GM12878 (cell line): ENCODE results near the gene CANX. TPM values are rescaled to one million over a fixed set of nuclear protein-coding genes. Genes with fewer than 3 reads are reported as not detected.

ENCODE experiments used
- ATAC-seq: fragments of 200-7000 bp; cut with Tn5 transposase; 3 replicates; pipeline ENCODE4 v1.9.1; 2020; ENCODE audit warnings: mild to moderate bottlenecking, moderate library complexity
- BruUV-seq: library from RNA; stranded (reverse); fragments of 400-500 nt; replicated peaks from 2 replicates; lab custom pipeline; 2021; lab: Mats Ljungman, UMichigan
- CTCF ChIA-PET: fragments of 300-600 bp; sonication (Branson Sonifier 250); formaldehyde crosslinking; extraction: SDS; loops from one replicate; lab custom pipeline; 2021; ENCODE audit warnings: inconsistent platforms; lab: Yijun Ruan, JAX
- POLR2A ChIA-PET: fragments of 350-600 bp; formaldehyde crosslinking; extraction: SDS; loops from one replicate; lab custom pipeline; 2021; ENCODE audit warnings: inconsistent platforms; lab: Charles Lee
- RAD21 ChIA-PET: fragments of 300-600 bp; sonication (Branson Sonifier 250); formaldehyde crosslinking; loops from one replicate; lab custom pipeline; 2023; ENCODE audit warnings: antibody characterized with exemption; ENCODE audit not compliant: unreplicated experiment; lab: Charles Lee
- SMC1A ChIA-PET: fragments of 300-600 bp; sonication (Branson Sonifier 250); formaldehyde crosslinking; loops from one replicate; lab custom pipeline; 2023; ENCODE audit not compliant: unreplicated experiment, uncharacterized antibody; lab: Charles Lee
- DNase-seq: peaks from one replicate; pipeline ENCODE4 v3.0.0-alpha.2; 2011; ENCODE audit warnings: low read depth, low spot score
- FAIRE-seq: peaks from 3 replicates; lab custom pipeline; 2011; peaks lifted over from hg19 to GRCh38; lab: Jason Lieb, UNC
- H2AFZ ChIP-seq: 2 replicates; pipeline ENCODE4 v1.6.0; 2011; ENCODE audit warnings: low read depth, low read length, control low read depth; ENCODE audit not compliant: control insufficient read depth
- H3K27ac ChIP-seq: 2 replicates; pipeline ENCODE4 v1.5.1; 2011; ENCODE audit warnings: control low read depth; ENCODE audit not compliant: control insufficient read depth, insufficient read depth
- H3K27me3 ChIP-seq, 2 experiments: replicated peaks in 1 of 2; 2 replicates each; pipeline versions ENCODE4 v1.6.0 to v1.6.1; 2011; ENCODE audit warnings: low read length in 1 of 2; ENCODE audit not compliant: control insufficient read depth in 2 of 2, insufficient read depth in 2 of 2
- H3K36me3 ChIP-seq, 2 experiments: 2 replicates each; pipeline ENCODE4 v1.5.1; 2011; ENCODE audit warnings: low read length in 1 of 2; ENCODE audit not compliant: control insufficient read depth in 2 of 2, insufficient read depth in 2 of 2
- H3K4me1 ChIP-seq: 2 replicates; pipeline ENCODE4 v1.6.1; 2011; ENCODE audit warnings: mild to moderate bottlenecking, low read length, moderate library complexity, mixed read lengths; ENCODE audit not compliant: control insufficient read depth, insufficient read depth
- H3K4me2 ChIP-seq: 2 replicates; pipeline ENCODE4 v1.6.0; 2011; ENCODE audit warnings: control low read depth; ENCODE audit not compliant: control insufficient read depth, insufficient read depth
- H3K4me3 ChIP-seq: fragments of 200-600 bp; sonication (generic); 2 replicates; pipeline ENCODE4 v1.5.1; 2016
- H3K79me2 ChIP-seq: 2 replicates; pipeline ENCODE4 v1.6.0; 2011; ENCODE audit warnings: low read length; ENCODE audit not compliant: control insufficient read depth, insufficient read depth
- H3K9ac ChIP-seq: 2 replicates; pipeline ENCODE4 v1.8.0; 2011; ENCODE audit warnings: low read length, control low read depth, mixed read lengths; ENCODE audit not compliant: control insufficient read depth, insufficient read depth
- H3K9me3 ChIP-seq: replicated peaks from 3 replicates; pipeline ENCODE4 v1.5.1; 2011; ENCODE audit warnings: mild to moderate bottlenecking, low read length; ENCODE audit not compliant: control insufficient read depth, insufficient read depth
- H4K20me1 ChIP-seq: 2 replicates; pipeline ENCODE4 v1.6.0; 2011; ENCODE audit not compliant: control insufficient read depth, insufficient read depth
- IKZF2 ChIP-seq, 2 experiments: fragments of 450-650 bp; IDR thresholded peaks; 2 replicates each; pipeline ENCODE4 v1.6.1; 2017; ENCODE audit warnings: mild to moderate bottlenecking in 2 of 2, moderate library complexity in 2 of 2
- LARP7 ChIP-seq: fragments of 450-650 bp; IDR thresholded peaks from 2 replicates; pipeline ENCODE4 v1.6.1; 2017; ENCODE audit warnings: mild to moderate bottlenecking
- NR2C1 ChIP-seq: fragments of 450-650 bp; IDR thresholded peaks from 2 replicates; pipeline ENCODE4 v1.6.1; 2017; ENCODE audit warnings: antibody characterized with exemption, mild to moderate bottlenecking, moderate library complexity
- PKNOX1 ChIP-seq: fragments of 450-650 bp; IDR thresholded peaks from 2 replicates; pipeline ENCODE4 v1.6.1; 2016; ENCODE audit warnings: mild to moderate bottlenecking
- TAF1 ChIP-seq: IDR thresholded peaks from 2 replicates; pipeline ENCODE4 v1.6.1; 2011; ENCODE audit warnings: mild to moderate bottlenecking, low read depth, low read length, borderline replicate concordance
- ZNF592 ChIP-seq: fragments of 450-650 bp; IDR thresholded peaks from 2 replicates; pipeline ENCODE4 v1.6.1; 2017; ENCODE audit warnings: mild to moderate bottlenecking, moderate library complexity
- WGBS: methylation state at CpG from one replicate; pipeline ENCODE4 v1.1.6; 2016; ENCODE audit warnings: low lambda C conversion rate; ENCODE audit not compliant: insufficient replicate concordance, insufficient coverage; ENCODE audit errors: missing lambda C conversion rate; 5-methylcytosine and 5-hydroxymethylcytosine counted together
- in situ Hi-C: fragments of 300-500 bp; cut with MboI; formaldehyde crosslinking; loops from 9 replicates; pipeline ENCODE4 v1.14.3; 2018; ENCODE audit warnings: mixed read lengths
- intact Hi-C: fragments of 100-400 bp; cut with micrococcal nuclease; formaldehyde crosslinking; loops from one replicate; pipeline ENCODE4 v1.14.2; 2022; ENCODE audit not compliant: unreplicated experiment
- polyA plus RNA-seq, 11 experiments: library from polyadenylated mRNA; depleted of rRNA in 4 of 11; unstranded in 6 of 11; stranded (reverse) in 5 of 11; fragments of >200 nt; fragmentation: Nextera tagmentation in 4 of 11; fragmentation: Illumina TruSeq in 1 of 11; extraction: Ambion mirVana in 4 of 11; extraction: Trizol in 1 of 11; gene quantifications; 1 replicate in 1 of 11; 2 replicates in 10 of 11; pipeline versions ENCODE4 v1.2.1 to v1.2.3, GENCODE V29; 2011 to 2016; ENCODE audit warnings: inconsistent platforms in 2 of 11, missing spikeins in 2 of 11, low read depth in 1 of 11
- total RNA-seq, 4 experiments: library from RNA; depleted of rRNA in 3 of 4; stranded (reverse); fragments of >200 nt in 3 of 4; fragmentation: Illumina TruSeq in 1 of 4; extraction: Trizol in 1 of 4; gene quantifications; 2 replicates each; pipeline versions ENCODE4 v1.2.1 to v1.2.3, GENCODE V29; 2013 to 2021

The CANX gene
- total and polyA plus RNA-seq, 10 of the 15 experiments (the other 5 are each of a cell fraction or from before 2014, with no cell fraction given), result 78.2 to 602 (median 412) TPM

GRCh38 chr5:179773686-179774040 is 74.9 kb downstream of the CANX start:
- Histone ChIP-seq H3K36me3 (peaks cover 20 to 34% of the 10 kb centered on the region in 2 experiments), H3K9ac (no peak overlapping the region), H3K9me3 (no peaks in the 10 kb centered on the region), H3K4me2 (no peak overlapping the region), H3K27me3 (no peaks in the 10 kb centered on the region), H3K4me1 (no peaks in the 10 kb centered on the region), H3K79me2 (no peaks in the 10 kb centered on the region), H3K4me3 (no peak overlapping the region), H2AFZ (no peak overlapping the region), H4K20me1 (no peaks in the 10 kb centered on the region), H3K27ac (no peak overlapping the region)
- BruUV-seq, result no TSS peak
- WGBS, result 98% methylated on average over 7 of the region's 9 CpGs
- DNase-seq (no peak), FAIRE-seq (no peak), ATAC-seq (no peak)
- intact Hi-C loops, result no loop called here
- in situ Hi-C loops, result no loop called here
- ChIA-PET RAD21 (no interaction called here), CTCF (no interaction called here), SMC1A (no interaction called here), POLR2A (no interaction called here)
- TF ChIP-seq IKZF2 (IDR thresholded peaks at IDR 0.05) (no peak), TAF1 (no peak), LARP7 (no peak), NR2C1 (no peak), PKNOX1 (no peak), ZNF592 (no peak)
